ENCODE data around the gene SYCP1.
"Not testable (repeated sequence)": the region's sequence is repeated elsewhere in the genome, so short reads cannot be mapped to it uniquely, and the experiment has no call there.

Gene SYCP1

GRCh38 chr1:114979278-114979891 is 124.7 kb downstream of the SYCP1 start:
- no peak for DNase-seq (ENCODE audit: insufficient read length)
- TF ChIP-seq TAF1 (IDR thresholded peaks at IDR 0.05; ENCODE audit: borderline replicate concordance, low read depth, low read length) (no peak), POLR2A (IDR thresholded peaks at IDR 0.05; ENCODE audit: low read depth, low read length) (no peak), POLR2AphosphoS5 (IDR thresholded peaks at IDR 0.05; ENCODE audit: low read depth, low read length) (no peak)
- FAIRE-seq: peak; percentile 50

- no peak for DNase-seq (ENCODE audit: insufficient read length)
- no peak for FAIRE-seq
- TF ChIP-seq POLR2A (IDR thresholded peaks at IDR 0.05; ENCODE audit: low read depth, low read length): no peak
- no peak for TF ChIP-seq TAF1 (IDR thresholded peaks at IDR 0.05; ENCODE audit: borderline replicate concordance, low read depth, low read length)
- TF ChIP-seq POLR2AphosphoS5 (IDR thresholded peaks at IDR 0.05; ENCODE audit: low read depth, low read length): no peak
Observed at GRCh38 chr1:114982251-114982650, 127.6 kb downstream of the SYCP1 start.

- no peak for FAIRE-seq
- TF ChIP-seq TAF1 (IDR thresholded peaks at IDR 0.05; ENCODE audit: borderline replicate concordance, low read depth, low read length) (no peak), POLR2AphosphoS5 (IDR thresholded peaks at IDR 0.05; ENCODE audit: low read depth, low read length) (no peak), POLR2A (IDR thresholded peaks at IDR 0.05; ENCODE audit: low read depth, low read length) (no peak)
- DNase-seq (ENCODE audit: insufficient read length): no peak
Observed at GRCh38 chr1:114986286-114986685, 131.6 kb downstream of the SYCP1 start.

DNA sequence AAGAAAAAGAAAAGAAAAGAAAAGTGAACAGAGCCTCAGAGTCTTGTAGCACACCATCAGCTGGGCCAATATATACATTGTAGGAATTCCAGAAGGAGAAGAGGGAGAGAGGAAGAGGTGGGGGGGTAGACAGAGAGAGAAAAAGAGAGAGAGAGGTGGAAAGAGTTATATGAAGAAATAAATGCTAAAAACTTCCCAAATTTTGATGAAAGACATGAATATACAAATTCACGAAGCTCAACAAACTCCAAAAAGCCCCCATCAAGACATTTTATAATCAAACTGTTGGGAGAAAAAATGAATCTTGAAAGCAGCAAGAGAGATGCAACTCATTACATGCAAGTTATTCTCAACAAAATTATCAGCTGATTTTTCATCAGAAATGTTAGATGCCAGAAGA is 133.4 kb downstream of the SYCP1 start:
- no peak for FAIRE-seq
- no peak for TF ChIP-seq POLR2AphosphoS5 (IDR thresholded peaks at IDR 0.05; ENCODE audit: low read depth, low read length)
- TF ChIP-seq TAF1 (IDR thresholded peaks at IDR 0.05; ENCODE audit: borderline replicate concordance, low read depth, low read length): no peak
- no peak for TF ChIP-seq POLR2A (IDR thresholded peaks at IDR 0.05; ENCODE audit: low read depth, low read length)
- DNase-seq (ENCODE audit: insufficient read length): no peak

DNA sequence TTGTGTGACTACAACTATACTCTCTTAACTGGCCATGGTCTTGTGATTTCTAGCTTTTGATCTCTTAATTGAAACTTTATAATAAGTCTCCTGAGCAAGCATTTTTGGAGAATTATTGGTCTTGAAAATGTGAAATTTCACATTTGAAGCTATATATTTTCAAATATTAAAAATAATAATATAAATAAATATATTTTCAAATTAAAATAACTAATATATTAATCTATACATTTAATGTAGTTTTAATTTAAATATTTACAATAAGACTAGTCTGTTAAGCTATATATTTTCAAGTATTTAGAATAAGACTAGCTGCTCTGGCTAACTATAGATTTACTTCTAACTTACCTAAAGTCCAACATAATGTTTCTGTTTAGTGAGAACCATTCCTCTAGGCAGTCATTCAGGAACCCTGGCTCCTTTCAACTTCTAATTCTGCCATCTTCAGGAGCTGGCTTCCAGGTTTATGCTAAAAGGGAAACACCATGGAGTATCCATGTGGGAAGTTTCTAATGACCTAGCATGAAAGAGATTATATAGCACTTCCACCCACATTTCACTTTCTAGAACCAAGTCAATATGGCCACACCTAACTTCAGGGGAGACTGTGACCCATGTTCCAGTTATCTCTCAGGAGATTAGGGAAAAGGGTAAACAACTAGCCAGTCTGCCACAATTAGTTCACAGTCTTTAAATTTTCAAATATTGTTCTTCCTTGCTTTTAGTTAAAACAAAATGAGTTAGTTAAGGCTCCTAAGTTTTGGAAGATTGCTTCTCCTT is 143.0 kb downstream of the SYCP1 start:
- no peak for TF ChIP-seq POLR2AphosphoS5 (IDR thresholded peaks at IDR 0.05; ENCODE audit: low read depth, low read length)
- no peak for TF ChIP-seq POLR2A (IDR thresholded peaks at IDR 0.05; ENCODE audit: low read depth, low read length)
- TF ChIP-seq TAF1 (IDR thresholded peaks at IDR 0.05; ENCODE audit: borderline replicate concordance, low read depth, low read length): no peak
- no peak for DNase-seq (ENCODE audit: insufficient read length)
- no peak for FAIRE-seq

GRCh38 chr1:115006191-115006590 is 151.5 kb downstream of the SYCP1 start:
- DNase-seq (ENCODE audit: insufficient read length): no peak
- TF ChIP-seq TAF1 (IDR thresholded peaks at IDR 0.05; ENCODE audit: borderline replicate concordance, low read depth, low read length) (no peak), POLR2AphosphoS5 (IDR thresholded peaks at IDR 0.05; ENCODE audit: low read depth, low read length) (no peak), POLR2A (IDR thresholded peaks at IDR 0.05; ENCODE audit: low read depth, low read length) (no peak)

DNA sequence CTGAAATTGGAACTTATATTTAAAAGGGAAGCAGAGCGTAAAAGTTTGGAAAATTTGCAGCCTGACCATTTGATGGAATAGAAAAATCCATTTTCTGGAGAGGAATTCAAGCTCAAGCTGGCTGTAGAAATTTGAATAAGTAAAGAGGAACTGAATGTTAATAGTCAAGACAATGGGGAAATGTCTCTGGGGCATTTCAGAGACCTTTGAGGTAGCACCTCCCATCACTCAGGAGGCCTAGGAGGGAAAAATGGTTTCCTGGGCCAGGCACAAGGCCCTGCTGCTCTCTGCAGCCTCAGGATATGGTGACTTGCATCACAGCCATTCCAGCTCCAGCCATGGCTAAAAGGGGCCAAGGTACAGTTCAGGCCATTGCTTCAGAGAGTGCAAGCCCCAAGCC is 157.3 kb downstream of the SYCP1 start:
- FAIRE-seq (no peak), DNase-seq (ENCODE audit: insufficient read length) (no peak)
- TF ChIP-seq POLR2A (IDR thresholded peaks at IDR 0.05; ENCODE audit: low read depth, low read length) (no peak), TAF1 (IDR thresholded peaks at IDR 0.05; ENCODE audit: borderline replicate concordance, low read depth, low read length) (no peak), POLR2AphosphoS5 (IDR thresholded peaks at IDR 0.05; ENCODE audit: low read depth, low read length) (no peak)

More at GRCh38 chr1:115006191-115006590, 151.5 kb downstream of the SYCP1 start:
- no peak for FAIRE-seq

GRCh38 chr1:115012434-115012833 is 157.8 kb downstream of the SYCP1 start:
- DNase-seq (ENCODE audit: insufficient read length): no peak
- no peak for FAIRE-seq
- TF ChIP-seq POLR2AphosphoS5 (IDR thresholded peaks at IDR 0.05; ENCODE audit: low read depth, low read length): no peak
- no peak for TF ChIP-seq TAF1 (IDR thresholded peaks at IDR 0.05; ENCODE audit: borderline replicate concordance, low read depth, low read length)
- no peak for TF ChIP-seq POLR2A (IDR thresholded peaks at IDR 0.05; ENCODE audit: low read depth, low read length)

DNA sequence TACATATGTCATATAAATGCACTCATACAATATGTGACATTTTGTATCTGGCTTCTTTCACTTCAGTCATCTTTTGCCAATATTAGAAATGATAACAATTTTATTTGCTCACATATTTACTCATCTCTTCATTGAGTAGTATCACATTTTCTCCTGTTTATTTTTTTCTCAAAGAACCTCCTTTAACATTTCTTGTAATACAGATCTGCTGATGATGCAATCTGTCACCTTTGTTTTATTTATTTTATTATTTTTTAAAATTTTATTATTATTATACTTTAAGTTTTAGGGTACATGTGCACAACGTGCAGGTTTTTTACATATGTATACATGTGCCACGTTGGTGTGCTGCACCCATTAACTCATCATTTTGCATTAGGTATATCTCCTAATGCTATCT is 159.1 kb downstream of the SYCP1 start:
- TF ChIP-seq TAF1 (IDR thresholded peaks at IDR 0.05; ENCODE audit: borderline replicate concordance, low read depth, low read length) (no peak), POLR2AphosphoS5 (IDR thresholded peaks at IDR 0.05; ENCODE audit: low read depth, low read length) (no peak), POLR2A (IDR thresholded peaks at IDR 0.05; ENCODE audit: low read depth, low read length) (no peak)
- no peak for DNase-seq (ENCODE audit: insufficient read length)
- FAIRE-seq: no peak

DNA sequence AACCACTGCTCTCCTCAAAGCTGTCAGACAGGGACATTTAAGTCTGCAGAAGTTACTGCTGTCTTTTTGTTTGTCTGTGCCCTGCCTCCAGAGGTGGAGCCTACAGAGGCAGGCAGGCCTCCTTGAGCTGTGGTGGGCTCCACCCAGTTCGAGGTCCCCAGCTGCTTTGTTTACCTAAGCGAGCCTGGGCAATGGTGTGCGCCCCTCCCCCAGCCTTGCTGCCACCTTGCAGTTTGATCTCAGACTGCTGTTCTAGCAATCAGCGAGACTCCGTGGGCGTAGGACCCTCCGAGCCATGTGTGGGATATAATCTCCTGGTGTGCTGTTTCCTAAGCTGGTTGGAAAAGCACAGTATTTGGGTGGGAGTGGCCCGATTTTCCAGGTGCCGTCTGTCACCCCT is 164.9 kb downstream of the SYCP1 start:
- FAIRE-seq; DNase-seq (ENCODE audit: insufficient read length): not testable (repeated sequence)

GRCh38 chr1:115021145-115021544 is 166.5 kb downstream of the SYCP1 start:
- FAIRE-seq (no peak), DNase-seq (ENCODE audit: insufficient read length) (no peak)
- TF ChIP-seq POLR2AphosphoS5 (IDR thresholded peaks at IDR 0.05; ENCODE audit: low read depth, low read length) (no peak), TAF1 (IDR thresholded peaks at IDR 0.05; ENCODE audit: borderline replicate concordance, low read depth, low read length) (no peak), POLR2A (IDR thresholded peaks at IDR 0.05; ENCODE audit: low read depth, low read length) (no peak)

DNA sequence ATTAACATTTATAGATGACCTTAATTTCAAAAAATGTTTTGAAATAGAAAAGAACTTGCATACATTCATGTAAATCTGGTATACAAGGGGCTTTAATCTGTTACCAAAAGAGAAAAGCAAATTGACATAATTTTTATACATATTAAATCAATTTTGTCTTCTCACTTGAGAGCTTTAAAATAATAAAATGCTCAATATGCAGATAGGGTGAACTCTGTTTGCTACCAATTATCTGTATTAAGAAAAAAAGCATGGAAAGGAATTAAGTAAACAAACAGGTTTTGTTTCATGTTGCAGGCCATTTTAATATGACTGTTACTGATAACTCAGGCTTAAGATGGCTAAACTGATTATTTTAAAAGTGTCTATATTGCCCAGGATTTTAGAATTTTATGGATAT is 168.9 kb downstream of the SYCP1 start:
- no peak for FAIRE-seq
- no peak for TF ChIP-seq POLR2AphosphoS5 (IDR thresholded peaks at IDR 0.05; ENCODE audit: low read depth, low read length)
- DNase-seq (ENCODE audit: insufficient read length): no peak

All from GM12892 (cell line).